WTC11 (cell line): ENCODE measurements around the gene BARX2. TPM values are rescaled to one million over a fixed set of nuclear protein-coding genes. Genes with fewer than 3 reads are reported as not detected.

Experiments
- ATAC-seq: fragments of 200-7000 bp; cut with Tn5 transposase; 2 replicates; pipeline ENCODE4 v1.10.0; 2021; ENCODE audit warnings: mild to moderate bottlenecking, moderate library complexity
- CTCF ChIA-PET: fragments of 300-600 bp; sonication (Branson Sonifier 250); formaldehyde crosslinking; loops from one replicate; lab custom pipeline; 2021; ENCODE audit warnings: antibody characterized with exemption; lab: Charles Lee
- POLR2A ChIA-PET: fragments of 350-600 bp; sonication (Branson Sonifier 250); formaldehyde crosslinking; loops from one replicate; lab custom pipeline; 2021; ENCODE audit warnings: antibody characterized with exemption; lab: Charles Lee
- DNase-seq: peaks from one replicate; pipeline ENCODE4 v3.0.0; 2021; ENCODE audit warnings: low spot score
- H3K27ac Mint-ChIP-seq: 2 replicates; pipeline ENCODE4 v1.8.0; 2021; ENCODE audit warnings: mixed read lengths
- H3K27me3 Mint-ChIP-seq: 2 replicates; pipeline ENCODE4 v1.8.0; 2021; ENCODE audit warnings: low read depth, mild to moderate bottlenecking, moderate library complexity, mixed read lengths
- H3K36me3 Mint-ChIP-seq: 2 replicates; pipeline ENCODE4 v1.8.0; 2021; ENCODE audit warnings: mixed read lengths
- H3K4me1 Mint-ChIP-seq: 2 replicates; pipeline ENCODE4 v1.8.0; 2022; ENCODE audit warnings: mixed read lengths
- H3K4me3 Mint-ChIP-seq: 2 replicates; pipeline ENCODE4 v1.8.0; 2021; ENCODE audit warnings: mild to moderate bottlenecking, moderate library complexity, mixed read lengths
- H3K9me3 Mint-ChIP-seq: 2 replicates; pipeline ENCODE4 v1.8.0; 2021; ENCODE audit warnings: mixed read lengths
- CBFB ChIP-seq: sonication (generic); formaldehyde crosslinking; IDR thresholded peaks from 2 replicates; pipeline ENCODE4 v1.8.1; 2022; ENCODE audit warnings: mild to moderate bottlenecking, low read depth, missing genetic modification reagents
- EMX1 ChIP-seq: fragments of 250-450 bp; sonication (Bioruptor Pico); IDR thresholded peaks from 2 replicates; pipeline ENCODE4 v1.8.0; 2021; ENCODE audit warnings: mild to moderate bottlenecking
- GABPB1 ChIP-seq: sonication (generic); formaldehyde crosslinking; IDR thresholded peaks from 2 replicates; pipeline ENCODE4 v1.8.1; 2023; ENCODE audit warnings: mild to moderate bottlenecking, missing genetic modification reagents
- IRF2 ChIP-seq: sonication (generic); formaldehyde crosslinking; IDR thresholded peaks from 2 replicates; pipeline ENCODE4 v1.8.0; 2022; ENCODE audit warnings: low read depth, missing genetic modification reagents, borderline replicate concordance
- JAZF1 ChIP-seq: fragments of 250-450 bp; sonication (Bioruptor Pico); IDR thresholded peaks from 2 replicates; pipeline ENCODE4 v1.9.0; 2021; ENCODE audit warnings: moderate library complexity, mild to moderate bottlenecking, inconsistent platforms
- MXD4 ChIP-seq: fragments of 250-450 bp; sonication (Bioruptor Pico); IDR thresholded peaks from 2 replicates; pipeline ENCODE4 v1.8.0; 2021; ENCODE audit warnings: mild to moderate bottlenecking, moderate library complexity, borderline replicate concordance
- NFATC4 ChIP-seq: fragments of 250-450 bp; sonication (Bioruptor Pico); IDR thresholded peaks from 2 replicates; pipeline ENCODE4 v1.9.0; 2021; ENCODE audit warnings: mild to moderate bottlenecking
- NR1H2 ChIP-seq: sonication (generic); formaldehyde crosslinking; IDR thresholded peaks from 2 replicates; pipeline ENCODE4 v1.9.0; 2021; ENCODE audit warnings: mild to moderate bottlenecking, moderate library complexity, missing genetic modification reagents
- SMAD4 ChIP-seq: sonication (generic); formaldehyde crosslinking; IDR thresholded peaks from 2 replicates; pipeline ENCODE4 v1.8.0; 2022; ENCODE audit warnings: mild to moderate bottlenecking, missing genetic modification reagents
- TEAD1 ChIP-seq: sonication (generic); formaldehyde crosslinking; IDR thresholded peaks from 2 replicates; pipeline ENCODE4 v1.8.0; 2022; ENCODE audit warnings: mild to moderate bottlenecking, missing genetic modification reagents
- ZNF317 ChIP-seq: sonication (generic); formaldehyde crosslinking; IDR thresholded peaks from 2 replicates; pipeline ENCODE4 v1.8.1; 2023; ENCODE audit warnings: low read depth, mild to moderate bottlenecking, moderate library complexity, missing genetic modification reagents, borderline replicate concordance
- ZNF416 ChIP-seq: fragments of 250-450 bp; sonication (Bioruptor Pico); IDR thresholded peaks from 2 replicates; pipeline ENCODE4 v1.9.0; 2021; ENCODE audit warnings: mild to moderate bottlenecking, inconsistent platforms
- total RNA-seq: library from RNA; stranded (reverse); gene quantifications from 3 replicates; pipeline ENCODE4 v1.2.3, GENCODE V29; 2021
- TF ChIP-seq, protein P1 (sequence below): sonication (generic); formaldehyde crosslinking; IDR thresholded peaks from 2 replicates; pipeline ENCODE4 v1.8.1; 2023; ENCODE audit warnings: mild to moderate bottlenecking, missing genetic modification reagents
- TF ChIP-seq, protein P2 (sequence below): fragments of 250-450 bp; sonication (Bioruptor Pico); conservative IDR thresholded peaks from 2 replicates; pipeline ENCODE4 v1.9.0; 2021; ENCODE audit warnings: mild to moderate bottlenecking
- TF ChIP-seq, protein P3 (sequence below): sonication (generic); formaldehyde crosslinking; IDR thresholded peaks from 2 replicates; pipeline ENCODE4 v1.8.0; 2022; ENCODE audit warnings: missing genetic modification reagents
- TF ChIP-seq, protein P4 (sequence below): sonication (generic); formaldehyde crosslinking; conservative IDR thresholded peaks from 2 replicates; pipeline ENCODE4 v1.8.1; 2022; ENCODE audit warnings: mild to moderate bottlenecking, missing genetic modification reagents
- TF ChIP-seq, protein P5 (sequence below): fragments of 250-450 bp; sonication (Bioruptor Pico); IDR thresholded peaks from 2 replicates; pipeline ENCODE4 v1.9.0; 2021; ENCODE audit warnings: moderate library complexity, mild to moderate bottlenecking, inconsistent platforms, borderline replicate concordance
- TF ChIP-seq, protein P6 (sequence below): fragments of 250-450 bp; sonication (Bioruptor Pico); IDR thresholded peaks from 2 replicates; pipeline ENCODE4 v2.1.2; 2022; ENCODE audit warnings: mild to moderate bottlenecking, moderate library complexity
- TF ChIP-seq, protein P7 (sequence below): sonication (generic); formaldehyde crosslinking; IDR thresholded peaks from 2 replicates; pipeline ENCODE4 v1.8.1; 2023; ENCODE audit warnings: mild to moderate bottlenecking, moderate library complexity, missing genetic modification reagents
- TF ChIP-seq, protein P8 (sequence below): fragments of 200-600 bp; IDR thresholded peaks from 2 replicates; pipeline ENCODE4 v1.8.0; 2022; ENCODE audit warnings: antibody characterized with exemption
- TF ChIP-seq, protein P9 (sequence below): sonication (generic); formaldehyde crosslinking; IDR thresholded peaks from 2 replicates; pipeline ENCODE4 v1.8.1; 2023; ENCODE audit warnings: mild to moderate bottlenecking, missing genetic modification reagents, moderate library complexity

Gene BARX2
- total RNA-seq, 1 experiment from 2014 or later = not detected

DNA sequence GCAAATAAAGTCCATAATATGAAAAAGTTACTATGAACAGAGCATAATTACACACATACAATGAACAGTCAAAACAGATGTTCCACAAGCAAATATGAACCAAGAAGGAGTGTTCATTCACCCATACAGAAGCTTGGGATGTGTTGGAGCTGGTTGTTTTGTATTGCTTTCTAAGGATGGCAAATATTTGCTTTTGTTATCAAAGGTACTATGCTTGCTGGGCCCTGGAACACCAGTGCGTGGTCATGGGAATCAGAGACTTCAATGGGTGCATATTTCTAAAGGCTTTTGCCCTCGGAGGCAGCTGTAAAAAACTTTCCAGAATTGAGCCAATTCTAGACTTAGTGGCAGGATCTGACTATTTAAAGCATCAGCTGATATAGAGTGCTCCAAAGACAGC is 85.1 kb downstream of the BARX2 start:
- peaks cover 20% of the 10 kb centered on the region for H3K9me3 Mint-ChIP-seq
- TF ChIP-seq, protein P1, sequence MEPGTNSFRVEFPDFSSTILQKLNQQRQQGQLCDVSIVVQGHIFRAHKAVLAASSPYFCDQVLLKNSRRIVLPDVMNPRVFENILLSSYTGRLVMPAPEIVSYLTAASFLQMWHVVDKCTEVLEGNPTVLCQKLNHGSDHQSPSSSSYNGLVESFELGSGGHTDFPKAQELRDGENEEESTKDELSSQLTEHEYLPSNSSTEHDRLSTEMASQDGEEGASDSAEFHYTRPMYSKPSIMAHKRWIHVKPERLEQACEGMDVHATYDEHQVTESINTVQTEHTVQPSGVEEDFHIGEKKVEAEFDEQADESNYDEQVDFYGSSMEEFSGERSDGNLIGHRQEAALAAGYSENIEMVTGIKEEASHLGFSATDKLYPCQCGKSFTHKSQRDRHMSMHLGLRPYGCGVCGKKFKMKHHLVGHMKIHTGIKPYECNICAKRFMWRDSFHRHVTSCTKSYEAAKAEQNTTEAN = no peak
- TF ChIP-seq CBFB (CRISPR knock-in tag) = no peak
- TF ChIP-seq TEAD1 = no peak
- no peak for TF ChIP-seq IRF2 (CRISPR knock-in tag)
- no peak for TF ChIP-seq EMX1 (CRISPR knock-in tag)
- TF ChIP-seq, protein P2, sequence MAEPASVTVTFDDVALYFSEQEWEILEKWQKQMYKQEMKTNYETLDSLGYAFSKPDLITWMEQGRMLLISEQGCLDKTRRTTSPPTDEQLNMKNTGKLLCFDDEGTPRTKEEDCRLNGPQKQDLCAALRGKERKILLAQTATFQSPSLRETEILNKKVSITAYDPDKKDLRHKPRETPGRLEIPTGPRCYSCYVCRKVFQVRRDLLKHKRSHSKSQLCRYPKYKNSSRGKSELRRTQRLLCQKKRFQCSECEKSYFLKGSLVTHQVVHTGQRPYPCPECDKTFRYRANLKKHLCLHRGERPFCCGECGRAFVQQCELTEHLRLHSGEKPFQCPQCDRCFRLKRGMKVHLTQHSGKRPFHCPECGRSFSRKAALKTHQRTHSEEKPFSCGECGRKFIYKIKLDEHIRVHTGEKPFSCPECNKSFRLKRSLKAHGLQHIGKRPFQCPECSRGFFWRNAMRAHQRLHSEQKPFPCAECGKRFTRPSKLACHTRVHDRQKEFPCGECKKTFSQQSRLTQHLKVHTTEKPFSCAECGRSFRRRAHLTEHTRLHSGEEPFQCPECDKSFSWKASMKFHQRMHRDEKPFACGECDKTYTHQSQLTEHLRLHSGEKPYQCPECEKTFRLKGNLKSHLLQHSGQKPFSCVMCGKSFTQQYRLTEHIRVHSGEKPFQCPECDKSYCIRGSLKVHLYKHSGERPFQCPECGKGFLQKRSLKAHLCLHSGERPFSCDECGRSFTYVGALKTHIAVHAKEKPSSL (CRISPR knock-in tag) = no peak
- TF ChIP-seq, protein P3, sequence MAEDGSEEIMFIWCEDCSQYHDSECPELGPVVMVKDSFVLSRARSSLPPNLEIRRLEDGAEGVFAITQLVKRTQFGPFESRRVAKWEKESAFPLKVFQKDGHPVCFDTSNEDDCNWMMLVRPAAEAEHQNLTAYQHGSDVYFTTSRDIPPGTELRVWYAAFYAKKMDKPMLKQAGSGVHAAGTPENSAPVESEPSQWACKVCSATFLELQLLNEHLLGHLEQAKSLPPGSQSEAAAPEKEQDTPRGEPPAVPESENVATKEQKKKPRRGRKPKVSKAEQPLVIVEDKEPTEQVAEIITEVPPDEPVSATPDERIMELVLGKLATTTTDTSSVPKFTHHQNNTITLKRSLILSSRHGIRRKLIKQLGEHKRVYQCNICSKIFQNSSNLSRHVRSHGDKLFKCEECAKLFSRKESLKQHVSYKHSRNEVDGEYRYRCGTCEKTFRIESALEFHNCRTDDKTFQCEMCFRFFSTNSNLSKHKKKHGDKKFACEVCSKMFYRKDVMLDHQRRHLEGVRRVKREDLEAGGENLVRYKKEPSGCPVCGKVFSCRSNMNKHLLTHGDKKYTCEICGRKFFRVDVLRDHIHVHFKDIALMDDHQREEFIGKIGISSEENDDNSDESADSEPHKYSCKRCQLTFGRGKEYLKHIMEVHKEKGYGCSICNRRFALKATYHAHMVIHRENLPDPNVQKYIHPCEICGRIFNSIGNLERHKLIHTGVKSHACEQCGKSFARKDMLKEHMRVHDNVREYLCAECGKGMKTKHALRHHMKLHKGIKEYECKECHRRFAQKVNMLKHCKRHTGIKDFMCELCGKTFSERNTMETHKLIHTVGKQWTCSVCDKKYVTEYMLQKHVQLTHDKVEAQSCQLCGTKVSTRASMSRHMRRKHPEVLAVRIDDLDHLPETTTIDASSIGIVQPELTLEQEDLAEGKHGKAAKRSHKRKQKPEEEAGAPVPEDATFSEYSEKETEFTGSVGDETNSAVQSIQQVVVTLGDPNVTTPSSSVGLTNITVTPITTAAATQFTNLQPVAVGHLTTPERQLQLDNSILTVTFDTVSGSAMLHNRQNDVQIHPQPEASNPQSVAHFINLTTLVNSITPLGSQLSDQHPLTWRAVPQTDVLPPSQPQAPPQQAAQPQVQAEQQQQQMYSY (CRISPR knock-in tag) = no peak
- TF ChIP-seq, protein P4, sequence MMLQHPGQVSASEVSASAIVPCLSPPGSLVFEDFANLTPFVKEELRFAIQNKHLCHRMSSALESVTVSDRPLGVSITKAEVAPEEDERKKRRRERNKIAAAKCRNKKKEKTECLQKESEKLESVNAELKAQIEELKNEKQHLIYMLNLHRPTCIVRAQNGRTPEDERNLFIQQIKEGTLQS (CRISPR knock-in tag) = no peak
- TF ChIP-seq NR1H2 (CRISPR knock-in tag) = no peak
- no peak for TF ChIP-seq NFATC4 (CRISPR knock-in tag)
- no peak for TF ChIP-seq SMAD4 (CRISPR knock-in tag)
- TF ChIP-seq ZNF416 (CRISPR knock-in tag) = no peak
- TF ChIP-seq GABPB1 (CRISPR knock-in tag) = no peak
- TF ChIP-seq, protein P5, sequence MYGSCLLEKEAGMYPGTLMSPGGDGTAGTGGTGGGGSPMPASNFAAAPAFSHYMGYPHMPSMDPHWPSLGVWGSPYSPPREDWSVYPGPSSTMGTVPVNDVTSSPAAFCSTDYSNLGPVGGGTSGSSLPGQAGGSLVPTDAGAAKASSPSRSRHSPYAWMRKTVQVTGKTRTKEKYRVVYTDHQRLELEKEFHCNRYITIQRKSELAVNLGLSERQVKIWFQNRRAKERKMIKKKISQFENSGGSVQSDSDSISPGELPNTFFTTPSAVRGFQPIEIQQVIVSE (CRISPR knock-in tag) = no peak
- no peak for TF ChIP-seq MXD4 (CRISPR knock-in tag)
- TF ChIP-seq, protein P6, sequence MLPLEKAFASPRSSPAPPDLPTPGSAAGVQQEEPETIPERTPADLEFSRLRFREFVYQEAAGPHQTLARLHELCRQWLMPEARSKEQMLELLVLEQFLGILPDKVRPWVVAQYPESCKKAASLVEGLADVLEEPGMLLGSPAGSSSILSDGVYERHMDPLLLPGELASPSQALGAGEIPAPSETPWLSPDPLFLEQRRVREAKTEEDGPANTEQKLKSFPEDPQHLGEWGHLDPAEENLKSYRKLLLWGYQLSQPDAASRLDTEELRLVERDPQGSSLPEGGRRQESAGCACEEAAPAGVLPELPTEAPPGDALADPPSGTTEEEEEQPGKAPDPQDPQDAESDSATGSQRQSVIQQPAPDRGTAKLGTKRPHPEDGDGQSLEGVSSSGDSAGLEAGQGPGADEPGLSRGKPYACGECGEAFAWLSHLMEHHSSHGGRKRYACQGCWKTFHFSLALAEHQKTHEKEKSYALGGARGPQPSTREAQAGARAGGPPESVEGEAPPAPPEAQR (CRISPR knock-in tag) = no peak
- no peak for TF ChIP-seq JAZF1
- peaks cover 18% of the 10 kb centered on the region for H3K4me1 Mint-ChIP-seq
- H3K4me3 Mint-ChIP-seq = no peak overlapping the region
- no peak overlapping the region for H3K27ac Mint-ChIP-seq
- POLR2A ChIA-PET = no interaction called here
- CTCF ChIA-PET = no interaction called here
- no peaks in the 10 kb centered on the region for H3K36me3 Mint-ChIP-seq
- DNase-seq (no peak), ATAC-seq (no peak)
- peaks cover 8% of the 10 kb centered on the region; the same call in 1 of the 2 replicates for H3K27me3 Mint-ChIP-seq

DNA sequence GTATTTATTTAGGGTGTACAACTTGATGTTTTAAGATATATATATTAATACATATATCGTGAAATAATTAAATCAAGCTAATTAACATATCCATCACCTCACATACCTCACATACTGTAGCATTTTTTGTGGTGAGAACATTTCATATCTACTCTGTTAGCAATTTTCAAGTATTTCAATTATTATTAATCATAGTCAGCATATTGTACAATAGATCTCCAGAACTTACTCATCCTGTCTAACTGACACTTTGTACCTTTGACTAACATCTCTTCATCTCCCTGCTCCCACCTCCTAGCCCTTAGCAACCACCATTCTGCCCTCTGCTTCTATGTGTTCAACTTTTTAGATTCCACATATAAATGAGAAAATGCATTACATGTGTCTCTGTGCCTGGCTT is 108.4 kb downstream of the BARX2 start:
- ATAC-seq (no peak), DNase-seq (no peak)
- CTCF ChIA-PET = interaction anchor here (0.7 kb wide), 1 partner anchor 107 kb away, joined by 3 read pairs; no protein-coding TSS in a partner anchor
- H3K27ac Mint-ChIP-seq = no peak overlapping the region
- H3K9me3 Mint-ChIP-seq = no peaks in the 10 kb centered on the region; the same call in 1 of the 2 replicates
- POLR2A ChIA-PET = interaction anchor here (0.6 kb wide), 1 partner anchor 519 kb away, joined by 3 read pairs; the partner anchor contains the start of gene PRDM10
- no peaks in the 10 kb centered on the region for H3K27me3 Mint-ChIP-seq
- H3K36me3 Mint-ChIP-seq = no peaks in the 10 kb centered on the region
- no peaks in the 10 kb centered on the region for H3K4me1 Mint-ChIP-seq
- H3K4me3 Mint-ChIP-seq = no peak overlapping the region
- TF ChIP-seq, protein P7, sequence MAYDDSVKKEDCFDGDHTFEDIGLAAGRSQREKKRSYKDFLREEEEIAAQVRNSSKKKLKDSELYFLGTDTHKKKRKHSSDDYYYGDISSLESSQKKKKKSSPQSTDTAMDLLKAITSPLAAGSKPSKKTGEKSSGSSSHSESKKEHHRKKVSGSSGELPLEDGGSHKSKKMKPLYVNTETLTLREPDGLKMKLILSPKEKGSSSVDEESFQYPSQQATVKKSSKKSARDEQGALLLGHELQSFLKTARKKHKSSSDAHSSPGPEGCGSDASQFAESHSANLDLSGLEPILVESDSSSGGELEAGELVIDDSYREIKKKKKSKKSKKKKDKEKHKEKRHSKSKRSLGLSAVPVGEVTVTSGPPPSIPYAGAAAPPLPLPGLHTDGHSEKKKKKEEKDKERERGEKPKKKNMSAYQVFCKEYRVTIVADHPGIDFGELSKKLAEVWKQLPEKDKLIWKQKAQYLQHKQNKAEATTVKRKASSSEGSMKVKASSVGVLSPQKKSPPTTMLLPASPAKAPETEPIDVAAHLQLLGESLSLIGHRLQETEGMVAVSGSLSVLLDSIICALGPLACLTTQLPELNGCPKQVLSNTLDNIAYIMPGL (CRISPR knock-in tag) = no peak
- TF ChIP-seq, protein P8, sequence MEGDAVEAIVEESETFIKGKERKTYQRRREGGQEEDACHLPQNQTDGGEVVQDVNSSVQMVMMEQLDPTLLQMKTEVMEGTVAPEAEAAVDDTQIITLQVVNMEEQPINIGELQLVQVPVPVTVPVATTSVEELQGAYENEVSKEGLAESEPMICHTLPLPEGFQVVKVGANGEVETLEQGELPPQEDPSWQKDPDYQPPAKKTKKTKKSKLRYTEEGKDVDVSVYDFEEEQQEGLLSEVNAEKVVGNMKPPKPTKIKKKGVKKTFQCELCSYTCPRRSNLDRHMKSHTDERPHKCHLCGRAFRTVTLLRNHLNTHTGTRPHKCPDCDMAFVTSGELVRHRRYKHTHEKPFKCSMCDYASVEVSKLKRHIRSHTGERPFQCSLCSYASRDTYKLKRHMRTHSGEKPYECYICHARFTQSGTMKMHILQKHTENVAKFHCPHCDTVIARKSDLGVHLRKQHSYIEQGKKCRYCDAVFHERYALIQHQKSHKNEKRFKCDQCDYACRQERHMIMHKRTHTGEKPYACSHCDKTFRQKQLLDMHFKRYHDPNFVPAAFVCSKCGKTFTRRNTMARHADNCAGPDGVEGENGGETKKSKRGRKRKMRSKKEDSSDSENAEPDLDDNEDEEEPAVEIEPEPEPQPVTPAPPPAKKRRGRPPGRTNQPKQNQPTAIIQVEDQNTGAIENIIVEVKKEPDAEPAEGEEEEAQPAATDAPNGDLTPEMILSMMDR = no peak
- TF ChIP-seq SMAD4 (CRISPR knock-in tag) (no peak), ZNF317 (CRISPR knock-in tag) (no peak), GABPB1 (CRISPR knock-in tag) (no peak)
- TF ChIP-seq, protein P9, sequence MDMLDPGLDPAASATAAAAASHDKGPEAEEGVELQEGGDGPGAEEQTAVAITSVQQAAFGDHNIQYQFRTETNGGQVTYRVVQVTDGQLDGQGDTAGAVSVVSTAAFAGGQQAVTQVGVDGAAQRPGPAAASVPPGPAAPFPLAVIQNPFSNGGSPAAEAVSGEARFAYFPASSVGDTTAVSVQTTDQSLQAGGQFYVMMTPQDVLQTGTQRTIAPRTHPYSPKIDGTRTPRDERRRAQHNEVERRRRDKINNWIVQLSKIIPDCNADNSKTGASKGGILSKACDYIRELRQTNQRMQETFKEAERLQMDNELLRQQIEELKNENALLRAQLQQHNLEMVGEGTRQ (CRISPR knock-in tag) = no peak
